PFSK-1 (cell line): Measurements from ENCODE around the gene TMEM202.

Experiments used
- POLR2AphosphoS5 ChIP-seq: IDR thresholded peaks from 2 replicates; pipeline ENCODE4 v1.6.1; 2012; ENCODE audit warnings: low read depth, mild to moderate bottlenecking, control low read depth, low read length, moderate library complexity
- TAF1 ChIP-seq: IDR thresholded peaks from 2 replicates; pipeline ENCODE4 v1.6.1; 2012; ENCODE audit warnings: low read length, control low read depth, borderline replicate concordance; ENCODE audit not compliant: insufficient read depth

DNA sequence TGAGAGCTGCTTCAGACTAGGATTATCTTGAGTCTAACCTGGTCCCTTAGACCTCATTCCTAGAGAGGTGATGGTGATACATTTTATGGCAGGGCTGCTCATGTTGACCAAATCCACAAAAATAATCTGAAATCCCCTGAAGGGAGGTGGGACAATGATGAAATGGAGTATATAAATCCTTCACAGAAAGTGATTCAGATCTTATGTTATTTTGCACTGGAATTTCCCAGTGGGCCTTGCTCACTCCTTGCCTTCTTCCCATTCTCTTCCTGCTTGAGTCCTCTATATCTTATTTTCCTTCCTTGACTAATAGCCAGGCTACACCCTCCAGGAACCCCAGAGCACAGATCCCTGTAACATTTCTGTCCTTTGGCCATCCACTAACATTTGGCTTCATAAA, 10.4 kb upstream of the TMEM202 start:
- TF ChIP-seq POLR2AphosphoS5: no peak
- no peak for TF ChIP-seq TAF1
